Measurements from ENCODE around the gene ITGAX. TPM values are rescaled to one million over a fixed set of nuclear protein-coding genes. Genes with fewer than 3 reads are reported as not detected.

ITGAX gene
- total and polyA plus RNA-seq, 2 of the 8 experiments (the other 6 are each of a cell fraction or from before 2014, with no cell fraction given): 0.30 TPM; not detected in 1

DNA sequence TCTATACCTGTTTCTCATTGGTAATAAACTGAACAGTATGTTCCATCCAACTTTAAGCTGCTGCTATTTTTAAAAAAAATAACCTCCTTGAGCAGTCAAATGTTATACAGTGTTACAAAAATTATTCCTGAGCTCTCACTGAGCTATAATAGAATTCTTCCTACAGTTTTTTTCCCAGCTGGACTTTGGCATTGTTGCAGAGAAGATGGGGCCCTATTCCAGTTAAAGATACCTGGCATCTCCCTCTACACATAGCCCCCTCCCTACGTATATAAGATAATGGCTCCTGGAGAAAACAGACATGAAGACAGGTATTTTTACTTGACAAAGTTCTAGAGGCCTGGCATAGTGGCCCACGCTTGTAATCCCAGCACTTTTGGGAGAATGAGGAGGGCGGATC lies 74.8 kb downstream of the ITGAX start:
- Histone ChIP-seq H3K79me1 (ENCODE audit: low read depth, low read length) (no peaks in the 10 kb centered on the region), H4K5ac (ENCODE audit: insufficient read length, low read depth, low read length) (no peak overlapping the region), H3K23me2 (ENCODE audit: low read depth, low read length) (peaks cover 2% of the 10 kb centered on the region; the same call in 1 of the 2 replicates), H3K9me3 (ENCODE audit: insufficient read depth in 2 of 2, low read depth in 1 of 2, low read length in 1 of 2) (peaks cover 5 to 6% of the 10 kb centered on the region in 2 experiments), H2BK12ac (ENCODE audit: low read depth, low read length) (no peak overlapping the region), H3K4me3 (ENCODE audit: extremely low read depth in 1 of 4, insufficient read depth in 2 of 4, low read depth in 3 of 4, low read length in 4 of 4) (no peak overlapping the region), H2AFZ (ENCODE audit: low read length) (no peak overlapping the region), H3K4me1 (replicated peaks in 1 of 4; ENCODE audit: control insufficient read depth in 3 of 4, insufficient read depth in 4 of 4, low read length in 3 of 4) (no peaks in the 10 kb centered on the region; a peak in 2 of 7 replicates), H2BK120ac (replicated peaks; ENCODE audit: low read depth, low read length) (no peak overlapping the region), H2BK5ac (ENCODE audit: low read depth, low read length) (no peak overlapping the region), H3K79me2 (ENCODE audit: control insufficient read depth in 1 of 2, insufficient read depth in 2 of 2, low read length in 2 of 2) (no peaks in the 10 kb centered on the region), H3K56ac (replicated peaks; ENCODE audit: insufficient read length, low read depth, low read length) (no peak overlapping the region), H3K23ac (ENCODE audit: insufficient read length) (no peak overlapping the region), H3K4me2 (ENCODE audit: insufficient read depth in 1 of 2, low read depth in 2 of 2, low read length in 2 of 2) (no peak overlapping the region), H3K14ac (ENCODE audit: insufficient read length) (no peak overlapping the region), H2BK20ac (ENCODE audit: low read length) (no peak overlapping the region), H2BK15ac (ENCODE audit: low read length) (no peak overlapping the region), H3K27ac (ENCODE audit: low read depth, low read length) (no peak overlapping the region), H3K9ac (replicated peaks in 1 of 4; ENCODE audit: extremely low read depth in 1 of 4, low read depth in 3 of 4, low read length in 3 of 4) (no peak overlapping the region), H3K27me3 (replicated peaks in 1 of 4; ENCODE audit: control insufficient read depth in 3 of 4, extremely low read depth in 1 of 4, insufficient read depth in 3 of 4, low read length in 3 of 4) (peaks cover 5 to 25% (median 24%) of the 10 kb centered on the region in 4 experiments), H3K4ac (replicated peaks; ENCODE audit: insufficient read length, low read depth, low read length) (no peak overlapping the region), H4K91ac (replicated peaks; ENCODE audit: insufficient read length, low read length) (no peak overlapping the region), H4K20me1 (replicated peaks in 1 of 2; ENCODE audit: control insufficient read depth in 1 of 2, insufficient read depth in 2 of 2, low read length in 2 of 2) (no peaks in the 10 kb centered on the region), H3K18ac (ENCODE audit: extremely low read depth, low read length) (no peak overlapping the region), H4K8ac (ENCODE audit: extremely low read depth, insufficient read depth, low read length) (no peak overlapping the region), H3K36me3 (ENCODE audit: control insufficient read depth in 2 of 4, insufficient read depth in 4 of 4, low read length in 3 of 4) (no peaks in the 10 kb centered on the region), H2AK5ac (ENCODE audit: low read depth, low read length) (no peak overlapping the region)
- 67% methylated on average over 3 of the region's 3 CpGs; no CpG with 5 or more reads in 1 of the 2 experiments for WGBS, 2 experiments (ENCODE audit: extremely low coverage in 1 of 2, insufficient coverage in 1 of 2, insufficient read length in 1 of 2, insufficient replicate concordance in 2 of 2, low coverage in 1 of 2, low lambda C conversion rate in 2 of 2, missing lambda C conversion rate in 1 of 2)
- no peak for TF ChIP-seq CHD2 (IDR thresholded peaks at IDR 0.05; ENCODE audit: low read length)
- FAIRE-seq (no peak), DNase-seq (ENCODE audit: low read depth in 1 of 2, low spot score in 2 of 2) (no peak)
- ChIA-PET POLR2A (ENCODE audit: partially characterized antibody) (interaction anchor here (1.2 to 2.5 kb wide), 3 partner anchors 28 to 250 kb away, joined by 3 to 10 read pairs (median 3); partner anchors contain the start of gene FUS), CTCF (ENCODE audit: partially characterized antibody) (interaction anchor here (0.5 to 5.8 kb wide), 5 partner anchors 9 to 216 kb away, joined by 3 to 36 read pairs (median 4); partner anchors contain the start of genes TRIM72 and ZNF843)

All from H1 (cell line).